ENCODE data around the gene CCNL2. TPM values are rescaled to one million over a fixed set of nuclear protein-coding genes. Genes with fewer than 3 reads are reported as not detected.

Gene CCNL2
- total RNA-seq, 2 donors from 2014 or later = 187 to 244 TPM

GRCh38 chr1:1357871-1358432 lies 41.2 kb downstream of the CCNL2 start:
- H3K4me1 Mint-ChIP-seq = peaks cover 20% of the 10 kb centered on the region
- WGBS, 2 experiments (ENCODE audit: insufficient coverage in 1 of 2, insufficient read length in 1 of 2) = 12 to 35% methylated on average over 4 to 17 of the region's 18 CpGs
- peak; percentile 69 for DNase-seq
- H3K9ac ChIP-seq (ENCODE audit: extremely low read depth, low read length, poor library complexity, severe bottlenecking) = peak overlapping the region; percentile 91
- H3K4me3 Mint-ChIP-seq = peak overlapping the region; percentile 54
- peaks cover 1% of the 10 kb centered on the region for H3K36me3 ChIP-seq (ENCODE audit: control insufficient read depth, insufficient read depth, low read length)
- TF ChIP-seq CTCF (conservative IDR thresholded peaks at IDR 0.05) = no peak
- H3K4me1 ChIP-seq (ENCODE audit: control insufficient read depth, insufficient read depth, low read length) = peaks cover 6% of the 10 kb centered on the region
- no peaks in the 10 kb centered on the region for H3K9me3 Mint-ChIP-seq
- peak overlapping the region; percentile 94 for H3K27ac ChIP-seq (ENCODE audit: low read depth, low read length)
- H3K27ac Mint-ChIP-seq = peak overlapping the region; percentile 88
- peak overlapping the region; percentile 81 for H3K4me3 ChIP-seq (ENCODE audit: low read length)
- no peaks in the 10 kb centered on the region for H3K27me3 ChIP-seq (ENCODE audit: control insufficient read depth, insufficient read depth, low read length, poor library complexity, severe bottlenecking)
- no peaks in the 10 kb centered on the region for H3K9me3 ChIP-seq (ENCODE audit: control insufficient read depth, low read length)
- H3K36me3 Mint-ChIP-seq (ENCODE audit: low read depth) = no peaks in the 10 kb centered on the region
- H3K27me3 Mint-ChIP-seq (ENCODE audit: insufficient read depth) = peaks cover 14% of the 10 kb centered on the region

- peaks cover 24% of the 10 kb centered on the region for H3K4me1 Mint-ChIP-seq
- Histone ChIP-seq H3K9ac (ENCODE audit: extremely low read depth, low read length, poor library complexity, severe bottlenecking) (no peak overlapping the region), H3K4me3 (ENCODE audit: low read length) (peak overlapping the region; percentile 81), H3K9me3 (ENCODE audit: control insufficient read depth, low read length) (no peaks in the 10 kb centered on the region), H3K4me1 (ENCODE audit: control insufficient read depth, insufficient read depth, low read length) (peaks cover 6% of the 10 kb centered on the region), H3K27me3 (ENCODE audit: control insufficient read depth, insufficient read depth, low read length, poor library complexity, severe bottlenecking) (no peaks in the 10 kb centered on the region), H3K27ac (ENCODE audit: low read depth, low read length) (peak overlapping the region; percentile 94), H3K36me3 (ENCODE audit: control insufficient read depth, insufficient read depth, low read length) (peaks cover 7% of the 10 kb centered on the region)
- no peak for TF ChIP-seq CTCF (conservative IDR thresholded peaks at IDR 0.05)
- H3K4me3 Mint-ChIP-seq = peak overlapping the region; percentile 54
- peak; percentile 55 for DNase-seq
- H3K9me3 Mint-ChIP-seq = no peaks in the 10 kb centered on the region
- H3K36me3 Mint-ChIP-seq (ENCODE audit: low read depth) = no peaks in the 10 kb centered on the region
- 75 to 89% methylated on average over 13 to 26 of the region's 26 CpGs for WGBS, 2 experiments (ENCODE audit: insufficient coverage in 1 of 2, insufficient read length in 1 of 2)
- H3K27ac Mint-ChIP-seq = no peak overlapping the region
- peaks cover 10% of the 10 kb centered on the region for H3K27me3 Mint-ChIP-seq (ENCODE audit: insufficient read depth)
Observed at GRCh38 chr1:1356796-1357401, 42.2 kb downstream of the CCNL2 start.

GRCh38 chr1:1356166-1356795 lies 42.9 kb downstream of the CCNL2 start:
- H3K4me3 Mint-ChIP-seq = no peak overlapping the region
- no peak overlapping the region for H3K9ac ChIP-seq (ENCODE audit: extremely low read depth, low read length, poor library complexity, severe bottlenecking)
- H3K27me3 ChIP-seq (ENCODE audit: control insufficient read depth, insufficient read depth, low read length, poor library complexity, severe bottlenecking) = no peaks in the 10 kb centered on the region
- H3K27ac Mint-ChIP-seq = no peak overlapping the region
- 94 to 100% methylated on average over 1 to 8 of the region's 8 CpGs for WGBS, 2 experiments (ENCODE audit: insufficient coverage in 1 of 2, insufficient read length in 1 of 2)
- peaks cover 7% of the 10 kb centered on the region for H3K36me3 ChIP-seq (ENCODE audit: control insufficient read depth, insufficient read depth, low read length)
- H3K4me1 ChIP-seq (ENCODE audit: control insufficient read depth, insufficient read depth, low read length) = peaks cover 6% of the 10 kb centered on the region
- H3K9me3 Mint-ChIP-seq = no peaks in the 10 kb centered on the region
- TF ChIP-seq CTCF (conservative IDR thresholded peaks at IDR 0.05) = no peak
- no peaks in the 10 kb centered on the region for H3K36me3 Mint-ChIP-seq (ENCODE audit: low read depth)
- H3K9me3 ChIP-seq (ENCODE audit: control insufficient read depth, low read length) = no peaks in the 10 kb centered on the region
- peaks cover 21% of the 10 kb centered on the region for H3K4me1 Mint-ChIP-seq
- DNase-seq = no peak
- no peak overlapping the region for H3K27ac ChIP-seq (ENCODE audit: low read depth, low read length)
- peak overlapping the region; percentile 81 for H3K4me3 ChIP-seq (ENCODE audit: low read length)
- peaks cover 10% of the 10 kb centered on the region for H3K27me3 Mint-ChIP-seq (ENCODE audit: insufficient read depth)
